ENCODE data around the gene FARS2.

- no peak for TF ChIP-seq CTCF (IDR thresholded peaks at IDR 0.05; ENCODE audit: low read depth, low read length)
- TF ChIP-seq EZH2phosphoT487 (IDR thresholded peaks at IDR 0.05; ENCODE audit: low read depth): no peak
These were observed 553.6 kb downstream of the FARS2 start for GRCh38 chr6:5814901-5815300.

All from OCI-LY3 (cell line).